ENCODE data around the gene CLASP1. TPM values are rescaled to one million over a fixed set of nuclear protein-coding genes. Genes with fewer than 3 reads are reported as not detected.
"Not testable (repeated sequence)": the region's sequence is repeated elsewhere in the genome, so short reads cannot be mapped to it uniquely, and the experiment has no call there.

CLASP1 gene
- total RNA-seq, 1 donor from 2014 or later: 95.1 TPM

DNA sequence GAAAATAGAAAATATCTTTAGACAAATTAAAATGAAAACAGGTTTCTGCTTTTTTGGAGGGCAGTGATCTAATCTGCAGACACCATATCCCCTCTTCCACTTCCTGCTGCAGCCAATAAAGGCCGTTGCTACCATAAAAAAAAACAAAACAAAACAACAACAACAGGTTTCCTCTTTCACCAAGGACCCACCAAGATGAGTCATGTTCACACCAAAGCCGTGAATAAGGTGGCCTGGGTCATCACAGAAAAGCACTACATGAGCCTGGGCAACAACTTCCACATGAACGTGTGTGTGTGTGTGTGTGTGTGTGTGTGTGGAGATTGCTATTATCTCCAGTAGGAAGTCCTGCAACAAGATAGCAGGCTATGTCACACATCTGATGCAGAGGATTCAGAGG lies 339.5 kb downstream of the CLASP1 start:
- Mint-ChIP-seq H3K27ac (ENCODE audit: unreplicated experiment) (peak overlapping the region; percentile 91), H3K9me3 (ENCODE audit: unreplicated experiment) (no peaks in the 10 kb centered on the region), H3K4me3 (ENCODE audit: unreplicated experiment) (no peak overlapping the region), H3K27me3 (ENCODE audit: unreplicated experiment) (peaks cover 2% of the 10 kb centered on the region), H3K4me1 (ENCODE audit: unreplicated experiment) (peaks cover 17% of the 10 kb centered on the region), H3K36me3 (ENCODE audit: low read depth, unreplicated experiment) (no peaks in the 10 kb centered on the region)
- TF ChIP-seq, protein P1, sequence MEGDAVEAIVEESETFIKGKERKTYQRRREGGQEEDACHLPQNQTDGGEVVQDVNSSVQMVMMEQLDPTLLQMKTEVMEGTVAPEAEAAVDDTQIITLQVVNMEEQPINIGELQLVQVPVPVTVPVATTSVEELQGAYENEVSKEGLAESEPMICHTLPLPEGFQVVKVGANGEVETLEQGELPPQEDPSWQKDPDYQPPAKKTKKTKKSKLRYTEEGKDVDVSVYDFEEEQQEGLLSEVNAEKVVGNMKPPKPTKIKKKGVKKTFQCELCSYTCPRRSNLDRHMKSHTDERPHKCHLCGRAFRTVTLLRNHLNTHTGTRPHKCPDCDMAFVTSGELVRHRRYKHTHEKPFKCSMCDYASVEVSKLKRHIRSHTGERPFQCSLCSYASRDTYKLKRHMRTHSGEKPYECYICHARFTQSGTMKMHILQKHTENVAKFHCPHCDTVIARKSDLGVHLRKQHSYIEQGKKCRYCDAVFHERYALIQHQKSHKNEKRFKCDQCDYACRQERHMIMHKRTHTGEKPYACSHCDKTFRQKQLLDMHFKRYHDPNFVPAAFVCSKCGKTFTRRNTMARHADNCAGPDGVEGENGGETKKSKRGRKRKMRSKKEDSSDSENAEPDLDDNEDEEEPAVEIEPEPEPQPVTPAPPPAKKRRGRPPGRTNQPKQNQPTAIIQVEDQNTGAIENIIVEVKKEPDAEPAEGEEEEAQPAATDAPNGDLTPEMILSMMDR (IDR thresholded peaks at IDR 0.05; ENCODE audit: unreplicated experiment): no peak
- DNase-seq (ENCODE audit: low spot score): peak; percentile 66

DNA sequence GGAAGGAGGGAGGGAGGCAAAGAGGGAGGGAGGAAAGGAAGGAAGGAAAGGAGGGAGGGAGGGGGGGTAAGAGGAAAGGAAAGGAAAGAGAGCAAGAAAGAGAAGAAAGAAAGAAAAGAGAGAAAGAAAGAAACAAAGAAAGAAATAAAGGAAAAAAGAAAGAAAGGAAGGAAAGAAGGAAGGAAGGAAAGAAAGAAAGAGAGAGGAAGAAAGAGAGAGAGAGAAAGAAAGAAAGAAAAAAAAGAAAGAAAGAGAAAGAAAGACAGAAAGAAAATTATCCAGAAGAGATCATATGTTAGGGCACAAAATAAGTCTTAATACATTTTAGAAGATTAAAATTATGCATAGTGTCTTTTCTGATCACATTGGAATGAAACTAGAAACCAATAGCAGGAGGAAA lies 339.9 kb downstream of the CLASP1 start:
- Mint-ChIP-seq H3K4me1 (ENCODE audit: unreplicated experiment) (peaks cover 17% of the 10 kb centered on the region), H3K27ac (ENCODE audit: unreplicated experiment) (peak overlapping the region; percentile 91), H3K4me3 (ENCODE audit: unreplicated experiment) (no peak overlapping the region), H3K27me3 (ENCODE audit: unreplicated experiment) (peaks cover 2% of the 10 kb centered on the region), H3K9me3 (ENCODE audit: unreplicated experiment) (no peaks in the 10 kb centered on the region), H3K36me3 (ENCODE audit: low read depth, unreplicated experiment) (no peaks in the 10 kb centered on the region)
- no peak for DNase-seq (ENCODE audit: low spot score)
- TF ChIP-seq, protein P1 (IDR thresholded peaks at IDR 0.05; ENCODE audit: unreplicated experiment): no peak

DNA sequence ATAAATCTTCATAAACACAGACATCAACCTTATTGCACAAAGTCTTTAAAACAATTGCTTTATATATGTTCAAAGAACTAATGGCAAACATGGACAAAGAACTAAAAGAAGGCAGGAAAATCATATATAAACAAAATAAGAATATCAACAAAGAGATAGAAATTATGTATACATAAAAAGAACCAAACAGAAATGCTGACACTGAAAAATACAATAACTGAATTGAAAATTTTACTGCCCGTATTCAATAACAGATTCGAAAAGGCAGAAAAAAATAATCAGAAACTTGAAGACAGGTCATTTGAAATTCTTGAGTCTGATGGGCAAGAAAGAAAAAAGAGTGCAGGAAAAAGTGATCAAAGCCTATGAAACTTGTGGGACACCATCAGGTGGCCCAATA lies 342.2 kb downstream of the CLASP1 start:
- H3K4me1 Mint-ChIP-seq (ENCODE audit: unreplicated experiment): peaks cover 17% of the 10 kb centered on the region

DNA sequence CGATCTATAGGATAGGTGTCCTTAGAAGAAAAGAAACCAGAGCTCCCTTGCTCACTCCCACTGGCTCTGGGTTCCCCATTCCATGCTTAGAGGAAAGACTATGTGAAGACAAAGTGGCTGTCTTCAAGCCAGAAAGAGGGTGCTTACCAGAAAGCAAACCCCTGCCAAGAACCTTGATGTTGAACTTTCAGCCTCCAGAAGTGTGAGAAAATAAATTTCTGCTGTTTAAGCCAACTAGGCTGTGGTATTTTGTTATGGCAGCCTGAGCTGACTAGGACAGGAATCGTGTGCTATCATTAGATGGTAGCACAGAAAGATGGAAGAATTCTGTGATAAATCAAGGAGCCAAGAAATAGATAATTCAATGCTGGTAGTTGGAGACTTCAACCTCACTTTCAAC lies 344.3 kb downstream of the CLASP1 start:
- peaks cover 9% of the 10 kb centered on the region for H3K4me1 Mint-ChIP-seq (ENCODE audit: unreplicated experiment)
- DNase-seq (ENCODE audit: low spot score): no peak
- H3K27me3 Mint-ChIP-seq (ENCODE audit: unreplicated experiment): peaks cover 6% of the 10 kb centered on the region
- TF ChIP-seq, protein P1 (IDR thresholded peaks at IDR 0.05; ENCODE audit: unreplicated experiment): no peak
- no peaks in the 10 kb centered on the region for H3K9me3 Mint-ChIP-seq (ENCODE audit: unreplicated experiment)
- no peaks in the 10 kb centered on the region for H3K36me3 Mint-ChIP-seq (ENCODE audit: low read depth, unreplicated experiment)
- no peak overlapping the region for H3K27ac Mint-ChIP-seq (ENCODE audit: unreplicated experiment)
- H3K4me3 Mint-ChIP-seq (ENCODE audit: unreplicated experiment): no peak overlapping the region

More for the DNA sequence above, 342.2 kb downstream of the CLASP1 start:
- no peak for DNase-seq (ENCODE audit: low spot score)
- Mint-ChIP-seq H3K27ac (ENCODE audit: unreplicated experiment) (no peak overlapping the region), H3K27me3 (ENCODE audit: unreplicated experiment) (peaks cover 6% of the 10 kb centered on the region), H3K4me3 (ENCODE audit: unreplicated experiment) (no peak overlapping the region), H3K9me3 (ENCODE audit: unreplicated experiment) (no peaks in the 10 kb centered on the region), H3K36me3 (ENCODE audit: low read depth, unreplicated experiment) (no peaks in the 10 kb centered on the region)
- TF ChIP-seq, protein P1 (IDR thresholded peaks at IDR 0.05; ENCODE audit: unreplicated experiment): no peak

DNA sequence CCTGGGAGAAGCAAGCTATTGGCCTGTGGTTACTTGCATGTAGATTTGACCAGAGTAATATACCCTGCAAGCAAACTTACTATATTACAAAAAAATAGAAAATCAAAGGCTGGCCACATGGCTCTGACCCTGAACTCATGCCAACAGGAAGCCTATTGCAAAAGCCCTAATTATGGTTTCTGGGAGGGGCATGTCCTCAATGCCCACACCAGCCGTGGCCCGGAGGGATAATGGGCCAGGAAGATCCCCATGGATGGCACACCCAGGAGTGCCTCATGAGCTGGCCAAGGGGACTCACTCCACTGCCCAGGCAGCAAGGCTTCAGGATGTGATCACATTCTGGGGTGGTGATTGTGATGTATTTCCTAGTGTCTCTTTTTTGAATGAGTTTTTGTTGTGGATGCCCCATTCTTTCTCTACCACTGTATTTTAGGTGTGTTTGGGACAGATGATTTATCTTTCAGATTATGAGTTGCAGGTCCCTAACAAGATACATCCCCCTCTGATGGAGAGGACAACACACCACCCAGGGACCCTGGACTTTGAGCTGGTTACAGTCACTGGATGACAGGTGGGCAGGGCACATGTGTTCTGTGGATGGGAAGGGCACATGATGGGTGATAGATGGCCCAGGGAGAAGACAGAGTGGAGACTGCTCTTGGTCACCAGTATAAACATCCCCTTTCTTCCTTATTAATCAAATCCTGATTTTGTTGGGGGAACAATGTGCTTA lies 345.6 kb downstream of the CLASP1 start:
- TF ChIP-seq, protein P1 (IDR thresholded peaks at IDR 0.05; ENCODE audit: unreplicated experiment): no peak
- no peak overlapping the region for H3K27ac Mint-ChIP-seq (ENCODE audit: unreplicated experiment)
- H3K4me3 Mint-ChIP-seq (ENCODE audit: unreplicated experiment): no peak overlapping the region
- H3K36me3 Mint-ChIP-seq (ENCODE audit: low read depth, unreplicated experiment): no peaks in the 10 kb centered on the region
- H3K4me1 Mint-ChIP-seq (ENCODE audit: unreplicated experiment): peaks cover 2% of the 10 kb centered on the region
- DNase-seq (ENCODE audit: low spot score): no peak
- H3K27me3 Mint-ChIP-seq (ENCODE audit: unreplicated experiment): peaks cover 9% of the 10 kb centered on the region
- H3K9me3 Mint-ChIP-seq (ENCODE audit: unreplicated experiment): no peaks in the 10 kb centered on the region

DNA sequence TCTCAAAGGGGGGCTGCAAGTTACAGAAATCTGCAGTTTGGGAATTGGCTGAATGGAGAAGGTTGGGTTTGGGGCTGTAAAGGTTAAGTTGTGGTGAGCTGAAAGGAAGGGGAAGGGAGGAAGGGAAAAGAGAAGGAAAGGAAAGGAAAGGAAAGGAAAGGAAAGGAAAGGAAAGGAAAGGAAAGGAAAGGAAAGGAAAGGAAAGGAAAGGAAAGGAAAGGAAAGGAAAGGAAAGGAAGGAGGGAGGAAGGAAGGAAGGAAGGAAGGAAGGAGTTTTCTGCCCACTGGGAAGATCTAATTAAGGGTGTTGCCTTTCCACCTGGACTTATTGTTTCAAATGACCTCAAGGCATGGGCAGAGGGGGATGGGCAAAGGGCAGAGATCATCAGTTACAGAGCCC lies 348.1 kb downstream of the CLASP1 start:
- not testable (repeated sequence) for H3K9me3 Mint-ChIP-seq (ENCODE audit: unreplicated experiment); H3K36me3 Mint-ChIP-seq (ENCODE audit: low read depth, unreplicated experiment); DNase-seq (ENCODE audit: low spot score); H3K27ac Mint-ChIP-seq (ENCODE audit: unreplicated experiment); H3K4me3 Mint-ChIP-seq (ENCODE audit: unreplicated experiment); H3K27me3 Mint-ChIP-seq (ENCODE audit: unreplicated experiment); H3K4me1 Mint-ChIP-seq (ENCODE audit: unreplicated experiment)
